Fibroblast of skin of left quadriceps (primary cell): Measurements from ENCODE around the gene WDPCP.
"Not testable (repeated sequence)": the region's sequence is repeated elsewhere in the genome, so short reads cannot be mapped to it uniquely, and the experiment has no call there.

Source experiments
- DNase-seq, 2 experiments: peaks; one replicate each; pipeline ENCODE4 v3.0.0-alpha.2; 2013; ENCODE audit warnings: low read depth in 2 of 2

WDPCP gene

DNA sequence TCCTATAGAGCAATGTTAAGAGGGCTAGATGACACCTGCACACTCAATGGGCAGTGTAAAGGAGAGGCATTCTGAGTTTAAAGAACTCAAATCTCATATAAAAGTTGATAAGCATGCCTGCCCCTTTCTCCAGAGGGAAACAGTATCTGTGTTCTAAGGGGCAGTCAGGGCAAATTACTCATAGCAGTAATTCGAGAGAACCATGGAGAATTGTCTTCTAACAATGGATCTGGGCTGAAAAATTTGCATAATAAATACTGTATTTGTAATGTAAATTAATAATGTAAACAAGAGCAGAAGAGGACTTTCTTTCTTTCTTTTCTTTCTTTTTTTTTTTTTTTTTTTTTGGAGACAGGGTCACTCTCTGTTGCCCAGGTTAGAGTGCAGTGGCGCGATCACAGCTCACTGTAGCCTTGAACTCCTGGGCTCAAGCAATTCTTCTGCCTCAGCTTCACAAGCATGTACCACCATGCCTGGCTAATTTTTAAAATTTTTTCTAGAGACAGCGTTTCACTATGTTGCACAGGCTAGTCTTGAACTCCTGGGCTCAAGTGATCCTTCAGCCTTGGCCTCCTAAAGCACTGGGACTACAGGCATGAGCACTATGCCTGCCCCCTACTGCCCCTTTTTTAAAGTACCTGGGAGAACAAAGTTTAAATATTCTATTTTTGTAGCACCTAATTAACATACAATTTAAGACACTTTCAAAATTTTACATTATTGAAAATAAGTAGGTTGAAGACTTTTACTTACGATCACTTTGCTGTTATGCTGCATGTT lies 467.0 kb downstream of the WDPCP start:
- no peak for DNase-seq

DNA sequence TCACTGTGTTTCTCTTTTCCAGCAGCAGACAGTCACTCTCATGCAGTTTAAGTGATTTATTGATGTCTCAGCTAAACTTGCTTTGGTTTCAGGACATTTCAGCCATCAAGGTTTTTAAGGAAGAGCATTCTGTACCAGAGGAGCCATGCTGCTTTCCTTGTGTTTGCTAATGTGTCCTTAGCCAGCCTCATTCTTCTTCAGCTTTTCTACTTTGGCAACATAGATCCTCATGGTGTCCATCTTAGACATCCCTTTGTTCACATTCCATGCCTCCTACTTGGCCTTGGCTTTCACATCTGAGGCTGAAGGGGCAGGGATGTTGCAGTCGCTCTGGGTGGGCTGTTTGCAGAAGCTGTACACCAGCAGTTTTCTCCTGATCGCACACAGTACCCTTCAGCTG lies 469.5 kb downstream of the WDPCP start:
- DNase-seq: no peak

DNA sequence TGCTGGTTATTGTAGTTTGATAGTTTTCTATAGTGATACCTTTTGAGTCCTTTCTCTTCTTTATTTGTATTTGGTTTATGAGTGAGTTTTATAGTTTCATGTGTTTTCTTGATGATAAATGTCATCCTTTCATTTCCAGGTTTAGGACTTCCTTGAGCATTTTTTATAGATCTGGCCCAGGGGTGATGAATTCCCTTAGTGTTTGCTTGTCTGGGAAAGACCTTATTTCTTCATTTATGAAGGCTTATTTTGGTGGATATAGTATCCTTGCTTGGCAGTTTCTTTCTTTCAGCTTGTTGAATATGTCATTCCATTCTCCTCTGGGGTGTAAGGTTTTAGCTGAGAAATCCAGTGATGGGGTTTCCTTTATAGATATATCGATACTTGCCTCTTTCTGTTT lies 483.8 kb downstream of the WDPCP start:
- DNase-seq: no peak

DNA sequence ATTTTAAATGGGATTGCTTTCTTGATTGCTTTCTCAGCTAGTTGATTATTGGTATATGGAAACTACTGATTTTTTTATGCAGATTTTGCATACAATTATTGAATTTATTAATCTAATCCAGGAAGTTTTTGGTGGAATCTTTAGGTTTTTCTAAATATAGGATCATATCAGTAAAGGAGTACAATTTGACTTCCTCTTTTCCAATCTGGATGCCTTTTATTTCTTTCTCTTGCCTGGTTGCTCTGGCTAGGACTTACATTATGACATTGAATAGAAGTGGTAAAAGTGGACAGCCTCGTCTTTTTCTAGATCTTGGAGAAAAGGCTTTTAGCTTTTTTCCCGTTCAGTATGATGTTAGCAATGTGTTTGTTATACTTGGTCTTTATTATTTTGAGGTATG lies 486.3 kb downstream of the WDPCP start:
- no peak for DNase-seq

DNA sequence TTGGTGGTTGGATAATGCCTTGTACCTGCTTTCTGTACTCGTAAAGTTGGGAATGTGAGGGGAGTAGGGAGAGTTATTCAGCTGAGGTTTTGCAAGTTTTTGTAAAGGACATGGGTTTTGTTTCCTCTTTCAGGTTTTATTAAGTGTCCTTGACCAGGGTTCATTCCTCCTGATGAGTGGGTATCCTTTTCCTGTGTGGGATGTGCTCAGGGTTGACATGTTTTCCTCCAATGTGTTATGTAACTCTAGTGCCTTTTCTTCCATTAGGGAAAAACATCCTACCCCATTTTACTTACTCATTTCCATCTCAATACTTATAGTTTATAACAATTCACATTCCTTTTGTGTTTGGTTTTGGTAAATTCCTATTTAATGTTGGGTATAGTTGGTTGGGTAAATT lies 489.2 kb downstream of the WDPCP start:
- DNase-seq: no peak

DNA sequence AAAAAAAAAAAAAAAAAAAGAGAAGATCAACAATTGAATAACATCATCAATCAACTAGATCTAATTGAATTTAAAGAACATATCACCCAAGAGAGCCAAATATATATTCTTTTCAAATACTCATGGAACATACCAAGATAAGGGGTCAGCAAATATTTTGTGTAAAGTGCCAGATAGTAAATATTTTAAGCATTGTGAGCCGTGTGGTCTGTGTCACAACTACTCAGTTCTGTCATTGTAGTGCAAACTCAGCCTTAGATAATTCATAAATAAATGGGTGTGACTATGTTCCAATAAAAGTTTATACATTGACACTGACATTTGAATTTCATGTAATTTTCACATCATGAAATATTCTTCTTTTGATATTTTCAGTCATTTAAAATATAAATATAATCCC lies 491.8 kb downstream of the WDPCP start:
- DNase-seq: no peak

DNA sequence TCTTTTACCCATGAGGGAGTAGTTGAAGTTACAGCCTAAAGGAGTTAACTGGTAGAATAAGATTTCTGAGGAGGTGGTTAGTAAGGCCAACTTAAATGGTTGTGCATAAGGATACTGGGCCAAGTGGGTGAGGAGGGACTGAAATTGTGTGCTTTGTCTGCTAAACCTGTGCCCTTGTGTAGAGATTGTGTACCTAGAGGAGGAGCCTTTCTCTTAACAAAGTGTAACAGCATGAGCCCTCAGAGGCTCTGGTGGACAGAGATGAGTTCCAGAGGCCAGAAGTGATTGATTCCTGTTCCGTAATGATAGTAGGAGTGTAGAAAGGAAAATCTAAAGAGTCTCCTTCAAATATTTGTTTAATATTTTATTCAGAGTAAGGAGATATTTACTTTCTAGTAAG lies 494.8 kb downstream of the WDPCP start:
- DNase-seq: no peak

DNA sequence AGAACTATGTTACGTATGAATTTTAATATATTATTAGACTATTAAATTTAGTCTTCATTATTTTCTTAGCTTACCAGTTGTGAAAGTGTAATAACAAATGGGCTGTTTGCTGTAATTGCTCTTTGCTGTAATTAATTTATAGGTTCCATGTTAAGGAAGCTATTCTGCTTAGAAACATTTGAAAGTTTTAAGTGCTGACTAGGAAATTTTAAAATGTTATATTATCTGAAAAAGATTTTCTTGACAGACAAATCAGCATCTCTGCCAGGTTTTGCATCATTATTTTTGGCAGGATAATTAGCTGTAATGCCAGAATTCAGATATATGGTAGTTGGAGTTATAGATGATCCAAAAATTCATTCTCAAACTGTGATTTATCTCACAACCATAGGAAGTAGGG lies 495.4 kb downstream of the WDPCP start:
- no peak for DNase-seq

DNA sequence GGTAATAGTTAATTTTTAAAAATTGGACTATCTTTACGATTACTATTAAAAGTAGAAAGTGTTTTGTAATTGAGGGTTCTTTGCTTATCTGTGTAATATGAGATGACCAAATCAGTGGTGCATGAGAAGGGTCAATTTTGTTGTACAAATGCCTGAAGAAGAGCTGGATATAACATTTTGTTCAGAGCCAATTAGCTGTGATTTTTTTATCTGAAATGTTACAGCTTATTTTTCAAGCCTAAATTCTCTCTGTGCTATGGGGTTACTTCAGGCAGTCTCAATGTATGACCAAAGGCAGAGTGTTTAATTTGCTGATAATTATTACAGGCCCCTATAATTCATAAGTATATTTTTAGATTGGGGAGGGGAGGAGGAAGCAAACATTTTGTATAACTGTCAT lies 495.9 kb downstream of the WDPCP start:
- no peak for DNase-seq

DNA sequence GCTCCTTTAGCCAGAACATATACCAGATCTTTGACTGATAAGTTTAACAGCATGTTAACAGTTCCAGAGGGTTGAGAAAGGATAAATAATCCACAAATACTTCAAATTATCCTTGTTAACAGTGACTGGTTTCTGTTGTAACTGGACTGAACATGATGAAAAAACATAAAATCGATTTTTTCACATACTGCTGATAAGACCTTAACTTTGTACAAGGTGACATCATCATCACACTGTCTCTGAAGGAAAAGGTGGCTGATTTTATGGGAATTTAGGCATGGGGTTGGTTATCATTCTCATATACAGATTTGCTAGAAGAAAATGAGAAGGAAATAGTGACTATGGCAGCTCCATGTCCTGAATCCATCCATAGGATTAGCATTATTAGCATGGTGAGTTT lies 501.6 kb downstream of the WDPCP start:
- no peak for DNase-seq

DNA sequence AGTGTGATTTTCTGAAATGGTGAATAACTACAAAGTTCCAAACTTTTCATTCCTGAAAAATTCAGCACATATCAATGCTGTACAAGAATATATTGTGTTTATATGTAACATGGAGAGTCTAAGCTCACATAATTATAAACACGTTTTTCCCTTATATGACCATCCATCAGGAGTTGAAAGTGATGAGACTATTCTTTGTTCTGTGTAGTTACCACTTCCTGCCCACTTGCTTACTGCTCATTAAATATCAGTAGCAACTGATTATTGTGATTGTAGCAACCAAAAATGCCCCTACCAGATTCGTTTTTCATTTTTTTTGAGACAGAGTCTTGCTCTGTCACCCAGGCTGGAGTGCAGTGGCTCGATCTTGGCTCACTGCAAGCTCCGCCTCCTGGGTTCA lies 506.9 kb downstream of the WDPCP start:
- no peak for DNase-seq

DNA sequence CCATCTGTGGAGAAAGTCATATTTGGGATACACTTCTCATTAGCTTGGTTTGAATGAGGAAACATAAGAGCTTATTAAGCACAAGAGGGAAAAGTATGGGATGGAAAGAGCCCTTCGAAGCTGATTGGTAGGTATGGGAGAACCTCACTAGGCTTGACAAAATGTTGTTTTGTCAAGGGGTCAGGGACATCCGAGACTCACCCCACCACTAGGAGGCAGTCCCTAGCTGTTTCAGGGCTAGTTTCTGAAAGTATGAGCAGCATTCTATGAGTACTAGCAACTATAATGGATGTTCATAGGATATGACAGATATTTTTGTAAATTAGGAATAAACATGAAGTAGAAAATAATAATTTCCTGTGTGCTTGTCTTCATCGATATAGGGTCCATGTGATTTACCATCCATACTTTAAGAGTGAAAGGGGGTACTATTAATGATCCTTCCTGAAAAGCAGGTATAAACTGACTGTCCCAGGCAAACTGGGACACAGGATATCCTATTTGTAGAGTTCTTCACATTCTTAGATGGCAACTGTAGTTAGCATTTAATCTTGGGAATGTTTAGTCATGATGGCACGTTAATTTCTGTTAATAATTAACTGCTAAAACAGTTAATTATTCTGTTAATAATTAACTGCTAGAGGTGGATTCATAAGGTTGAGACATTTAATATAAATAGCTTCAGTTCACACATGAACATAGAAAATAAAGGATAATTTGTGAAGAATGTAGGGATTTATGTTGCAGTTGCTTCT lies 509.2 kb downstream of the WDPCP start:
- no peak for DNase-seq

DNA sequence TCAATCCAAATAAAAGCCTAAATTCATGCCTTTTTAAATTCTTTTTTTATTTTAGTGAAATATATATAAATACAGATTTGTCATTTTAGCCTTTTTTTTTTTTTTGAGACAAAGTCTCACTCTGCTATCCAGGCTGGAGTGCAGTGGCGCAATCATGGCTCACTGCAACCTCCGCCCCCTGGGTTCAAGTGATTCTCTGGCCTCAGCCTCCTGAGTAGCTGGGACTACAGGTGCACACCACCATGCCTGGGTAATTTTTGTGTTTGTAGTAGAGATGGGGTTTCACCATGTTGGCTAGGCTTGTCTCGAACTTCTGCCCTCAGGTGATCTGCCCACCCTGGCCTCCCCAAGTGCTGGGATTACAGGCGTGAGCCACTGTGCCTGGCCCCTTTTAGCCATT lies 513.9 kb downstream of the WDPCP start:
- DNase-seq: not testable (repeated sequence)

DNA sequence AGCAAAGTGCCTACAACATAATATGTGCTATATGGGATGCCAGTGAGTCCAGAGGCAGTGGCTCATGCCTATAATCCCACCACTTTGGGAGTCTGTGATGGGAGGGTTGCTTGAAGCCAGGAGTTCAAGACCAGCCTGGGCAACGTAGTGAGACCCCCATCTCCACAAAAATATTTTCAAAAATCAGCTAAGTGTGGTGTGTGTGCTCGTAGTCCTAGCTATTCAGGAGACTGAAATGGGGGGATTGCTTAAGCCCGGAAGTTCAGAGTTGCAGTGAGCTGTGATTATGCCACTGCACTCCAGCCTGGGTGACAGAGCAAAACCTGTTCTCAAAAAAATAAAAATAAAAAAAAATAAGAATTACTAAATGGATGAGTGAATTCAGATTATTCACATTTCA lies 514.3 kb downstream of the WDPCP start:
- no peak for DNase-seq

DNA sequence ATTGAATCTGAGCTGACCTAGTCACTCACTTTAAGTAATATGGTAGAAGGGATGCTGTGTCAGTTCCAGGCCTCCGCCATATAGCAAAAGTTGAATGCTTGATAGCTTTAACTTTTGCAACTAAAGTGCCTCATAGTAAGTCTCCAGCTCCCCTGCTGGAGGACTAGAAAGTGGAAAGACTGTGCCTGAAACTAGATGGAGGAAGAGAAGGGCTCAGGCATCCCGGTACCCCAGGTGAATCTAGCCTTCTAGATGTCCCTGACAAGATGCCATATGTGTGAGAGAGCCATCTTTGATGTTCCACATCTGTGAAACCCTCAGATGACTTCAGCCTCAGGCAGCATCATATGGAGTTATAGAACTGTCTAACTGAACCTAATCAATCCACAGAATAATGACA lies 516.6 kb downstream of the WDPCP start:
- DNase-seq: no peak
